CD8-positive, alpha-beta memory T cell (primary cell): ENCODE data around the gene TCEAL3. TPM values are rescaled to one million over a fixed set of nuclear protein-coding genes. Genes with fewer than 3 reads are reported as not detected.
A peak's percentile ranks its signal among the peaks of the same experiment; 100 is the strongest.
"Not testable (repeated sequence)": the region's sequence is repeated elsewhere in the genome, so short reads cannot be mapped to it uniquely, and the experiment has no call there.

Experiments
- CTCF ChIA-PET: fragments of 350-600 bp; sonication (Branson Sonifier 250); formaldehyde crosslinking; loops from one replicate; lab custom pipeline; 2021; ENCODE audit warnings: antibody characterized with exemption; lab: Charles Lee
- POLR2A ChIA-PET: fragments of 350-600 bp; sonication (Branson Sonifier 250); formaldehyde crosslinking; loops from one replicate; lab custom pipeline; 2021; ENCODE audit warnings: antibody characterized with exemption; lab: Charles Lee
- DNase-seq, 5 donors: peaks; one replicate each; pipeline versions ENCODE4 v3.0.0 to v3.0.0-alpha.2; 2020 to 2022; ENCODE audit warnings: mixed read lengths in 1 of 5
- H3K27ac ChIP-seq: one replicate; pipeline ENCODE4 v1.7.0; 2013; ENCODE audit warnings: low read depth, mild to moderate bottlenecking, low read length, moderate library complexity
- H3K27me3 ChIP-seq: 2 replicates; pipeline ENCODE4 v1.7.0; 2013; ENCODE audit warnings: low read length, mild to moderate bottlenecking; ENCODE audit not compliant: insufficient read depth, poor library complexity, severe bottlenecking
- H3K36me3 ChIP-seq: 2 replicates; pipeline ENCODE4 v1.7.0; 2013; ENCODE audit warnings: mild to moderate bottlenecking, low read length, moderate library complexity; ENCODE audit not compliant: insufficient read depth
- H3K4me1 ChIP-seq: 2 replicates; pipeline ENCODE4 v1.7.0; 2013; ENCODE audit warnings: mild to moderate bottlenecking, low read length, moderate library complexity; ENCODE audit not compliant: insufficient read depth
- H3K4me3 ChIP-seq: 2 replicates; pipeline ENCODE4 v1.7.0; 2013; ENCODE audit warnings: mild to moderate bottlenecking, low read length
- H3K9me3 ChIP-seq: 2 replicates; pipeline ENCODE4 v1.7.0; 2013; ENCODE audit warnings: mild to moderate bottlenecking, low read length
- H3K27ac Mint-ChIP-seq, 8 donors: one replicate each; pipeline ENCODE4 v1.8.0; 2020 to 2021; ENCODE audit warnings: mixed read lengths in 8 of 8, mild to moderate bottlenecking in 6 of 8, inconsistent platforms in 3 of 8, moderate library complexity in 3 of 8
- H3K27me3 Mint-ChIP-seq, 2 donors: one replicate each; pipeline ENCODE4 v1.8.0; 2020 to 2021; ENCODE audit warnings: mixed read lengths in 2 of 2, mild to moderate bottlenecking in 1 of 2, moderate library complexity in 1 of 2
- H3K36me3 Mint-ChIP-seq, 3 donors: one replicate each; pipeline ENCODE4 v1.8.0; 2020 to 2021; ENCODE audit warnings: mixed read lengths in 3 of 3, inconsistent platforms in 1 of 3, mild to moderate bottlenecking in 1 of 3
- H3K4me1 Mint-ChIP-seq, 3 donors: one replicate each; pipeline ENCODE4 v1.8.0; 2020 to 2021; ENCODE audit warnings: mixed read lengths in 3 of 3, inconsistent platforms in 1 of 3, mild to moderate bottlenecking in 1 of 3
- H3K4me3 Mint-ChIP-seq, 7 donors: one replicate each; pipeline ENCODE4 v1.8.0; 2020 to 2021; ENCODE audit warnings: mixed read lengths in 7 of 7, mild to moderate bottlenecking in 6 of 7, moderate library complexity in 4 of 7, inconsistent platforms in 2 of 7
- H3K9me3 Mint-ChIP-seq, 5 donors: one replicate each; pipeline ENCODE4 v1.8.0; 2020 to 2022; ENCODE audit warnings: mixed read lengths in 5 of 5, mild to moderate bottlenecking in 3 of 5, moderate library complexity in 2 of 5, inconsistent platforms in 1 of 5
- polyA plus RNA-seq: library from polyadenylated mRNA; unstranded; fragments of 300-500 nt; fragmentation: Illumina TruSeq; gene quantifications from one replicate; pipeline ENCODE4 v1.2.3, GENCODE V29; 2021
- total RNA-seq, 2 experiments: library from RNA; stranded (reverse); gene quantifications; one replicate each; pipeline ENCODE4 v1.2.3, GENCODE V29; 2021

TCEAL3 gene
- total and polyA plus RNA-seq, 3 experiments from 2014 or later, result 3.9 to 13.1 (median 4.3) TPM

DNA sequence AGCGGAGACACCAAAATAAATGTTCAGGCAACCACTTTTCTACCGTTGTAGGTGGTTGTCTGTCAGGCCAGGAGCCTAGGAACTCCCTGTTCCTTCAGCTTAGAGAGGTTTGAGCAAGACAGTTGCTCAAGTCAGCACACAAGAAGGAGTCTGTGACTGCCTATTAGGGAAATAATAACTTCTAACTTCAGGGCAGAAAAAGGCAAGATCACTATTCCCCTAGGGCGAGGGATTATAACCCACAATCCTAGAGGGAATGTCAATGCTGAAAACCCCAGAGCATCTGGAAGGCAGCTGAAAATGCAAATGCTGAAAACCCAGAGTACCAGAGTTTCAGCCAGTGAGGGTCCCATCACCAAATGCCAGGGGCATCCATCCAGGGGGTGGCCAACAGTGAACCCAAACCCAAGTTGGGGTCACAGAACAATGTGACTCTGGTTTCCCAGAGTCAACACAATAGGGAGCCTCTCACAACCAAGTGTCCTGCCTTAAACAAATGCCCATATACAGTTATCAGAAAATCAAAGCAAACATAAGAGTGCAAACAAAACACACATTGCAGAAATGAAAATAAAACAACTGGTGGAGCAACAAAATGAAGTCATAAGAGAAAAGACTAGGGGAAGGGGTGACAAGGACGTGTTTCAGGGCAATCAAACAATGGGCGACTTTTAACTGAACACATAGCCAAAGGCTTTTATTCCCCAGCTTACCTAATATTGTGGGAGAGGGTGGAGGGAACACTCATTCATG lies 51.1 kb downstream of the TCEAL3 start:
- ChIA-PET POLR2A (no interaction called here), CTCF (no interaction called here)
- no peak overlapping the region for H3K4me3 Mint-ChIP-seq
- H3K36me3 Mint-ChIP-seq, result peaks cover 0 to 1% (median 0%) of the 10 kb centered on the region in 3 donors
- Histone ChIP-seq H3K36me3 (no peaks in the 10 kb centered on the region), H3K4me3 (no peak overlapping the region), H3K27ac (no peak overlapping the region), H3K9me3 (no peaks in the 10 kb centered on the region), H3K27me3 (no peaks in the 10 kb centered on the region), H3K4me1 (no peaks in the 10 kb centered on the region)
- H3K4me1 Mint-ChIP-seq, result peaks cover 0 to 3% (median 0%) of the 10 kb centered on the region in 3 donors
- no peak for DNase-seq
- no peak overlapping the region for H3K27ac Mint-ChIP-seq
- H3K27me3 Mint-ChIP-seq, result peaks cover 23 to 27% of the 10 kb centered on the region in 2 donors
- peaks cover 0 to 3% (median 0%) of the 10 kb centered on the region in 5 donors for H3K9me3 Mint-ChIP-seq

DNA sequence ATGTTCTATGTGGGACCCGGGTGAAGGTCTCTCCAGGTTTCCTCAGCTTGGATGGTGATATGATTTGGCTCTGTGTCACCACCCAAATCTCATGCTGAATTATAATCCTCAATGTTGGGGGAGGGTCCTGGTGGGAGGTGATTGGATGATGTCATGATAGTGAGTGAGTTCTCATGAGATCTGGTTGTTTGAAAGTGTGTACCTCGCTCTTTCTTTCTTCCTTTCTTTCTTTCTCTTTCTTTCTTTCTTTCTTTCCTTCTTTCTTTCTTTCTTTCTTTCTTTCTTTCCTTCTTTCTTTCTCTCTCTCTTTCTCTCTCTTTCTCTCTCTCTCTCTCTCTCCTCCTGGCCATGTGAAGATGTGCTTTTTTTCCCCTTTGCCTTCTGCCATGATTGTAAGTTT lies 51.7 kb downstream of the TCEAL3 start:
- H3K4me3 Mint-ChIP-seq, H3K9me3 Mint-ChIP-seq, H3K27me3 ChIP-seq, H3K36me3 ChIP-seq, DNase-seq, POLR2A ChIA-PET, H3K4me3 ChIP-seq, H3K4me1 Mint-ChIP-seq, H3K27ac ChIP-seq, H3K4me1 ChIP-seq, CTCF ChIA-PET, H3K36me3 Mint-ChIP-seq, H3K9me3 ChIP-seq: not testable (repeated sequence)
- H3K27ac Mint-ChIP-seq, result peak overlapping the region in 1 of 8 donors; percentile 48
- peaks cover 23 to 31% of the 10 kb centered on the region in 2 donors for H3K27me3 Mint-ChIP-seq

Other genes with a start within 250 kb of the TCEAL3 start
- gene BEX3, start 231.4 kb upstream of the TCEAL3 start, total RNA-seq, result 10 to 100 TPM in 1 of 2 experiments, 1 to 10 TPM in 1; 9.5 to 10.6 TPM
- gene BEX3, start 231.4 kb upstream of the TCEAL3 start, polyA plus RNA-seq, result 33.7 TPM
- under 1 TPM in 1 of 2 experiments, not detected in 1; 0.13 TPM for gene RAB40A, start 88.5 kb upstream of the TCEAL3 start, total RNA-seq
- gene RAB40A, start 88.5 kb upstream of the TCEAL3 start, polyA plus RNA-seq, result not detected
- 10 to 100 TPM; 10.4 to 11.2 TPM for gene TCEAL4, start 22.4 kb upstream of the TCEAL3 start, total RNA-seq
- 19.7 TPM for gene TCEAL4, start 22.4 kb upstream of the TCEAL3 start, polyA plus RNA-seq
- gene TCEAL1, start 21.0 kb downstream of the TCEAL3 start, total RNA-seq, result 10 to 100 TPM in 1 of 2 experiments, 1 to 10 TPM in 1; 7.9 to 10.3 TPM
- gene TCEAL1, start 21.0 kb downstream of the TCEAL3 start, polyA plus RNA-seq, result 19.7 TPM
- gene MORF4L2, start 78.7 kb downstream of the TCEAL3 start, total RNA-seq, result 100 to 1,000 TPM; 198 to 202 TPM
- 80.8 TPM for gene MORF4L2, start 78.7 kb downstream of the TCEAL3 start, polyA plus RNA-seq
- gene TMEM31, start 102.9 kb downstream of the TCEAL3 start, total RNA-seq, result not detected
- gene TMEM31, start 102.9 kb downstream of the TCEAL3 start, polyA plus RNA-seq, result not detected
- not detected for gene PLP1, start 168.9 kb downstream of the TCEAL3 start, total RNA-seq
- not detected for gene PLP1, start 168.9 kb downstream of the TCEAL3 start, polyA plus RNA-seq
- gene RAB9B, start 224.3 kb downstream of the TCEAL3 start, total RNA-seq, result under 1 TPM; 0.35 to 0.44 TPM
- 0.22 TPM for gene RAB9B, start 224.3 kb downstream of the TCEAL3 start, polyA plus RNA-seq